ENCODE results near the gene DHRS7B.
"Not testable (repeated sequence)": the region's sequence is repeated elsewhere in the genome, so short reads cannot be mapped to it uniquely, and the experiment has no call there.

Gene DHRS7B

GRCh38 chr17:21176773-21177395 is 50.1 kb downstream of the DHRS7B start:
- no peak for DNase-seq (ENCODE audit: low read depth in 1 of 2, low spot score in 1 of 2)

DNA sequence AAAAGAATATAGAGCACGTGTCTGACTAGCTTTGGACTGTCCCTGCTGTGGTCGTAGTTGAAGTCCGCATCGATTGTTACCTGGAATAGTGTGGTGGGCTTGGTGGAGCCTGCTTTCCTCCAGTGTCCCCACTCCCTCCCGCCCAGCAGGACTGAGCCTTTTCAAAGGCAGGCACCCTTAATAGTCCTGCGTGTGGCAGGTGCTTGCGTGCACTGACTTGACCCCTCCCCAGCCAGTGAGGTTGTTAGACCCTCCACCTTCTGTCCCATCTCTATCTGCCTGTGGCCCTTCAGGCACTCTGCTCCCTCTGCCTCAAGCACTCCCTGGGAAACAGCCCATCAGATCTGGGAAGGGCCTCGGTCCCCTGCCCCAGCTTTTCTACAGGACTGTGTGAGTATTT is 50.6 kb downstream of the DHRS7B start:
- DNase-seq (ENCODE audit: low read depth in 1 of 2, low spot score in 1 of 2): no peak

GRCh38 chr17:21177854-21178600 is 51.3 kb downstream of the DHRS7B start:
- DNase-seq (ENCODE audit: low read depth in 1 of 2, low spot score in 1 of 2): no peak

DNA sequence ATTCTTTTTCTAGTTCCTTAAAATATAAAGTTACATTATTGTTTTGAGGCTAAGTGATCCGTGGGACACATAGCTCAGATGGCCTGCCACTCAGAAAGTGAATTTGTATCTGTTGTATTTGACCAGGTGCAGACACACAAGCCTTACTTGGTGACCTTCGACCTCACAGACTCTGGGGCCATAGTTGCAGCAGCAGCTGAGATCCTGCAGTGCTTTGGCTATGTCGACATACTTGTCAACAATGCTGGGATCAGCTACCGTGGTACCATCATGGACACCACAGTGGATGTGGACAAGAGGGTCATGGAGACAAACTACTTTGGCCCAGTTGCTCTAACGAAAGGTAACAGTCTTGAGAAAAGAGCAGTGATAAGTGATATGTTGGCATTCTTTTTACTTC is 56.7 kb downstream of the DHRS7B start:
- DNase-seq (ENCODE audit: low read depth in 1 of 2, low spot score in 1 of 2): no peak

DNA sequence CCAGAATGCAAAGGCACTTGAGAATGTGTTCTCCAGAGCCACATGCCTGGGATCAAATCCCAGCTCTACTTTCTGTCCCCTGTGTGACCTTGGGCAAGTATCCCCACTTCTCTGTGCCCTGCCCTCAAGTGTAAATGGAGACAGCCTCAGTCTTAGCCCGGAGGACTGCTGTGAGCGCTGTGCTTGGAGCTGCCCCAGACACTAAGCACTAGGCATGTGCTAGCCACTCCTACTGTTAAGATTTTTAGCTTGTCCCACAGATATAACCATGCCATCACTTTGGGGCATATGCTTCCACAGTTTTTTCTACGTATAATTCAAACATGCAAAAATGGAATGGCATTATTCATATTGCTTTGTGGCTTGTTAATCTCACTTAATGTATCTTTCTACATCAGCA is 57.8 kb downstream of the DHRS7B start:
- DNase-seq (ENCODE audit: low read depth in 1 of 2, low spot score in 1 of 2): no peak

GRCh38 chr17:21185061-21185460 is 58.3 kb downstream of the DHRS7B start:
- no peak for DNase-seq (ENCODE audit: low read depth in 1 of 2, low spot score in 1 of 2)

DNA sequence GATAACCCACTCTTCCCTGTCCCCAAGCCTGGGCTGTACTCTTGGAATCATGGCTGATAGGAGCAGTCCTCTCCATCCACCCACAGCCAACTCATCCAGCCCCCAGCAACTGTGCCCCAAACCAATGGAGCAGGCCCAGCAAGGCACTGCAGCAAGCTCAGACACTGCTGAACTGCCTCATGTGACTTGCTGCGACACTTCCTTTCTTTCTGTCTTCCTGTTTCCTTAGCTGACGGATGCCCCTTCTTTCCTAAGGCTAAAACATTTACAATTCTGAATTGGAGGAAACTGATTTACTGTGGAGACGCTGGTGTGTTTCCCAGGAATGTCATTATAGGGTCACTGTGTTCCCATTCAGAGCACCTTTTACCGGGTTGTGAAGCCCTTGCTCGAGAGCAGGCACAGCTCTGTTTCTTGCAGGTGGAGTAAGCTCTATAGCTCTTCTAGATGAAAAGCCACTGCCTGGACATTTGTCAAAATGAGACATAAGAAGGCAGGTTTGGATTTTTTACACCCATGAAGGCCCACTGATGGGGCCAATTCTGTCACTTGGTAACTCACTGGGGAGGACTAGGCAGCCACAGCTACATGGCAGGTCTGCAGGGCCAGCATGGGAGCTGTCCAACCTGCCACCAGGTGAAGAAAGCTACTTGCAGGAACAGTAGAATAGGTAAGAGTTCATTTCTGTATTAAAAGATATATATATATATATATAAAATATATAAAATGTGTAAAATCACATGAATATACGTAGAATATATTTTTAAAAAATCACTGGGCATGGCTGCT is 59.8 kb downstream of the DHRS7B start:
- no peak for DNase-seq (ENCODE audit: low read depth in 1 of 2, low spot score in 1 of 2)

GRCh38 chr17:21189361-21189760 is 62.6 kb downstream of the DHRS7B start:
- DNase-seq (ENCODE audit: low read depth in 1 of 2, low spot score in 1 of 2): no peak

DNA sequence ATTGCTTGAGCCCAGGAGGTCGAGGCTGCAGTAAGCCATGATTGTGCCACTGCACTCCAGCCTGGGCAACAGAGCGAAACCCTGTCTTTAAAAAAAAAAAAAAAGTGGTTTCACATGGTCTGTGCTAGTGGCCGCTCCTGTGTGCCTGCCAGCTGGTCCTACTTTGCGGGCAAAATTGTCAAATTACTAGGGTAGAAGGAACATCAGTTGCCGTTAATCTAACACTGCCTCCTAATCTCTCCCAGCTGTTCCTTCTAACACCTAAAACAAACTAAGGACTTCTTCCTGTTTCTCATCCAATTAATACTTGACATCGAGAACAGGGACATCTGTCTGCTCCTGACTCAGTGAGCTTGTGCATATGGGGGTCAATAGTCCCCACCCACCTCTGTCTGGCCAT is 63.3 kb downstream of the DHRS7B start:
- DNase-seq (ENCODE audit: low read depth in 1 of 2, low spot score in 1 of 2): no peak

- DNase-seq (ENCODE audit: low read depth in 1 of 2, low spot score in 1 of 2): no peak
Measured at GRCh38 chr17:21191698-21192097, 64.9 kb downstream of the DHRS7B start.

- DNase-seq (ENCODE audit: low read depth in 1 of 2, low spot score in 1 of 2): not testable (repeated sequence)
Measured at GRCh38 chr17:21192414-21192813, 65.7 kb downstream of the DHRS7B start.

GRCh38 chr17:21193031-21193430 is 66.3 kb downstream of the DHRS7B start:
- DNase-seq (ENCODE audit: low read depth in 1 of 2, low spot score in 1 of 2): no peak

DNA sequence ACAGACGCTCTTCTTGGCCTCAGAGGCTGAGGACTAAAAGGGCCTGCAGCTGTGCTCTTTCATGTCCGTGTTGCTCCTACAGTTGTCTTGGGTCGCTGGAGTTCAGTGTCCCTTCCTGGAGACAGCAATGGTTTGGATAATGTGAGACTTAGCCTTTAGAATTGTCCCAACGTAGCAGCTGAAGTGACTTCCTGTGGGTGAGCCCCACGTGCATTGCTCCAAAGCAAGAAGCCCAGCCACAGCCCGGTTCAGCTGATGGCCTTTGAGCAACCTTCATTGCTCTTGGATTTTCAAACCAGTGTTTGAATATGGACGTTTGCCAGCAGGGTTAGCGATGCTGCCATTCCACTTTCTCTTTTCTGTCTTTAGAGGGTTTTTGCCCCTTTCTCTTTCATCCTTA is 67.5 kb downstream of the DHRS7B start:
- DNase-seq (ENCODE audit: low read depth in 1 of 2, low spot score in 1 of 2): no peak

- DNase-seq (ENCODE audit: low read depth in 1 of 2, low spot score in 1 of 2): no peak
Measured at GRCh38 chr17:21194703-21195102, 67.9 kb downstream of the DHRS7B start.

DNA sequence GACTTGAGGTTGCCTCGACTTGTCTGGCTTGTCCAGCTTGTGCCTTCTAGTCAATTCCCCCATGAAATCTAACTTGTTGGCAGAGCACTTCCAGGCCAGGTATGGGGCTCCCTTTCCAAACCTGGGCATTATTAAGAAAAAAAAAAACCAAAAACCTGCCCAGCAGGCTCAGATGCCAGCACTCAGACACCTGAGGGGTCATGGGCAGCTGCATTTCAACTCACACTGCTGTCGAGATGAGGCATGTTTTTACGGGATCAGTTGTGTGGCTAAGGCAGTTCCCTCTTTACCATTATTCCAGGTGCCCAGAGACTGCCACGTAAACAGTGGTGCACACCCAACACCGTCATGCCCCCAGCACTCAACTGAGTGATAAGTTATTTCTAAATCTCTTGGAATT is 69.4 kb downstream of the DHRS7B start:
- no peak for DNase-seq (ENCODE audit: low read depth in 1 of 2, low spot score in 1 of 2)

GRCh38 chr17:21198411-21198810 is 71.6 kb downstream of the DHRS7B start:
- no peak for DNase-seq (ENCODE audit: low read depth in 1 of 2, low spot score in 1 of 2)

GRCh38 chr17:21199311-21199710 is 72.5 kb downstream of the DHRS7B start:
- DNase-seq (ENCODE audit: low read depth in 1 of 2, low spot score in 1 of 2): no peak

GRCh38 chr17:21199856-21200255 is 73.1 kb downstream of the DHRS7B start:
- DNase-seq (ENCODE audit: low read depth in 1 of 2, low spot score in 1 of 2): no peak

GRCh38 chr17:21200590-21201297 is 74.0 kb downstream of the DHRS7B start:
- no peak for DNase-seq (ENCODE audit: low read depth in 1 of 2, low spot score in 1 of 2)

- DNase-seq (ENCODE audit: low read depth in 1 of 2, low spot score in 1 of 2): no peak
Measured at GRCh38 chr17:21201298-21201595, 74.5 kb downstream of the DHRS7B start.

GRCh38 chr17:21201874-21202273 is 75.1 kb downstream of the DHRS7B start:
- DNase-seq (ENCODE audit: low read depth in 1 of 2, low spot score in 1 of 2): no peak

- DNase-seq (ENCODE audit: low read depth in 1 of 2, low spot score in 1 of 2): no peak
Measured at GRCh38 chr17:21202512-21202911, 75.7 kb downstream of the DHRS7B start.
